ENCODE results near the gene REEP5. TPM values are rescaled to one million over a fixed set of nuclear protein-coding genes. Genes with fewer than 3 reads are reported as not detected.
"Not testable (repeated sequence)": the region's sequence is repeated elsewhere in the genome, so short reads cannot be mapped to it uniquely, and the experiment has no call there.

REEP5 gene
- total RNA-seq, 1 donor from 2014 or later: 73.6 TPM

DNA sequence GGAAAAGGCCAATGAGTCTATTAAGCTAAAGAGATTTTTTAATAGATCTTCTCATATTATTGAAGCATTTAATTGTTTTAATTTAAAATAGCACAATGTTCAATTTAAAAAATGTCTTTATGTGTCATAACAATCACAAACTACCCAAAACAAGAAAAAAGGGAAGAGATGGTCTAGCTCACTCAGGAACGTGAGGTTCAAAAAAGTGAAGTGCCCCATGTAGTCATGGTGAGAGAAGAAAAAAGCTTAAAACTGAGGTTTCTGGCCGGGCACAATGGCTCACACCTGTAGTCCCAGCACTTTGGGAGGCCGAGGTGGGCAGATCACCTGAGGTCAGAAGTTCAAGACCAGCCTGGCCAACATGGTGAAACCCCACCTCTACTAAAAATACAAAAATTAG lies 17.0 kb downstream of the REEP5 start:
- ATAC-seq; DNase-seq (ENCODE audit: low spot score): not testable (repeated sequence)

DNA sequence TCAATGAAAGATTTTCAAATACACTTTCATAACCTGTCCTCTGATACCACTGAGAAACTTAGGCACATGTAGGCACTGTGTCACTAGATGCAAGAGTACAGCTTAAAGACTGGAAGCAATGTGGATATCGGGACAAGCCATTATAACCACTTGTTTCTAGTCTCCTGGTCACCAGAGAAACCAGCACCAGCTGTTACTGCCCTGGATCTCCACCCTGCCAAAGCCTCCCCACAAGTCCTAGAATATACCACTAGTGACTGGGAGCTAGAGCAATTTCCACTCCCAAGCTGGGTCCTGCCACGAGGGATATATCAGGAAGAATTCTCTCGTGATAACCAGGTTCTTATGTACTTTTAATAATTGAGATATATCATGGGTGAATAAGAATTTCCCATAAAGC lies 19.5 kb downstream of the REEP5 start:
- no peak for DNase-seq (ENCODE audit: low spot score)
- intact Hi-C loops (cut with DNase I): no loop called here
- ATAC-seq: no peak

More for the DNA sequence above, 17.0 kb downstream of the REEP5 start:
- intact Hi-C loops (cut with DNase I): not testable (repeated sequence)

DNA sequence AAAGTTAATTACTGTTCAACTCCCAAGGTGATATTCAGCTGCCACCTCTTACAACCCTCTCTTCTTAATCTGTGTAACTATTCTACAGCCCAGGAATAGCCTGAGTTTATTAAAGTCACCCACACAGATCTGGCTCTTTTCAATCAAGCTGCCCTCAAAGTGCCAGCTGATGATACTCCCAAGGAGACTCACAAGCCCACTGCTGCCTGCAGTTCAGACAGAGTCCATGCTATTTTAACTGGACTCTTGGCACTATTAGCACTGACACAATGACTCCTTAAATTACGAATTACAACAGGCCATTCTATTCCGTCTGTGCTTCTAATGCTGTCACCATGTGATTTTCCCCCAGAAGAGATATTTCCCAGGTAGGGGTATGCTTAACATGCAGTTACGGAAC lies 26.3 kb downstream of the REEP5 start:
- intact Hi-C loops (cut with DNase I): no loop called here
- no peak for ATAC-seq
- no peak for DNase-seq (ENCODE audit: low spot score)

DNA sequence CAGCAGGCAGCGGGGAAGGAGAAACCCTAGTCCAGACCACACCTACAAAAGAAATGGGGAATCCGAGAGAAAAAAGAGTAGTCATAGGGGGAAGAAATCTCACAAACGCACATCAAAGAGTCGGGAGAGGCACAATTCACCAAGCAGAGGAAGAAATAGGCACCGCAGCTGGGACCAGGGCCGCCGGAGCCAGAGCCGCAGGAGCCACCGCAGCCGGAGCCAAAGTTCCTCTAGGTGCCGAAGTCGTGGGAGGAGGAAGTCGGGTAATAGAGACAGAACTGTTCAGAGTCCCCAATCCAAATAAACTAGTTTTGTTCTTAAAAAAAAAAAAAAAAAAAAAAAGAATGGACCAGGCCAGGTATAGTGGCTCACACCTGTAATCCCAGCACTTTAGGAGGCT lies 29.3 kb downstream of the REEP5 start:
- intact Hi-C loops (cut with DNase I): no loop called here
- DNase-seq (ENCODE audit: low spot score): no peak
- no peak for ATAC-seq

DNA sequence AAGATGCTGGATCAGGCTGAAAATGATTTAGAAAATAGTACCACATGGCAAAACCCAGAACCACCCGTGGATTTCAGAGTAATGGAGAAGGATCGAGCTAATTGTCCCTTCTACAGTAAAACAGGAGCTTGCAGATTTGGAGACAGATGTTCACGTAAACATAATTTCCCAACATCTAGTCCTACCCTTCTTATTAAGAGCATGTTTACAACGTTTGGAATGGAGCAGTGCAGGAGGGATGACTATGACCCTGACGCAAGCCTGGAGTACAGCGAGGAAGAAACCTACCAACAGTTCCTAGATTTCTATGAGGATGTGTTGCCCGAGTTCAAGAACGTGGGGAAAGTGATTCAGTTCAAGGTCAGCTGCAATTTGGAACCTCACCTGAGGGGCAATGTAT lies 30.0 kb downstream of the REEP5 start:
- intact Hi-C loops (cut with DNase I); DNase-seq (ENCODE audit: low spot score); ATAC-seq: not testable (repeated sequence)

DNA sequence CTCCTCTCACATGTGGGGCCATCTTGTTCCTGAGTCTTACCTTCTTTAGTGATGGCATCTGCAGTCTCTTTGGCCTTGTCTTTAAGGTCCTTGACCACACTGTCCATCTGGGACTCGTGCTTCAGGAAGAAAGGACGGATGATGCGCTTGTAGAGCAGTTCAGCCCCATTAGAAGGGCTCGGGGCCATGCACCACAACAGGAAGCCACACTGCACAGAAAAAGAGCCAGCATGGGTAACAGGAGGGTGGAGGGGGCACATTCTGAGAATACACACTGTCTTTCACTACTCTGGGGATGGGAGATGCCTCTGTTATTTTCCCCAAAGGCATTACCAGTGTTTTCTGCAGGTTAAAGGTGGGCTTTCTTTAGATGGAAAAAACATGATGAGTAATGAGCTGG lies 35.1 kb downstream of the REEP5 start:
- no peak for ATAC-seq
- DNase-seq (ENCODE audit: low spot score): no peak
- intact Hi-C loops (cut with DNase I): no loop called here

DNA sequence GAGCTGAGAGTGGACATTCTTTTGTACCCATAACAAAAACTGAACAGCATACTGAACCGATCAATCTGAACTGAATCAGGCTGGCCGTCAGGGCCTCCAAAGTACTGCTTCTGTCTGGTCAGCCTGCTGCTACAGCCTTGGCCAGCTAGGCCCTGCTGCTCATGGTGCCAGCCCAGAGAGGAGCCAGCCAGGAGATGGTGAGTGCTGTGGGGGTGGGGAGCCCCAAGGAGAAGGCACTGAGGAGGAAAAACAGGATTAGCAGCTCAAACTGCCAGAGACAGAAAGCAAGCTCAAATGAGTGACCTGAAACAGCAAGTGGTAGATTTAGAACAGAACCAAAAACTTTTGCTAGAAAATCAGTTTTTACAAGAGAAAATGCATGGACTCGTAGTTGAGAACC lies 37.0 kb downstream of the REEP5 start:
- intact Hi-C loops (cut with DNase I): no loop called here
- DNase-seq (ENCODE audit: low spot score) (no peak), ATAC-seq (no peak)

DNA sequence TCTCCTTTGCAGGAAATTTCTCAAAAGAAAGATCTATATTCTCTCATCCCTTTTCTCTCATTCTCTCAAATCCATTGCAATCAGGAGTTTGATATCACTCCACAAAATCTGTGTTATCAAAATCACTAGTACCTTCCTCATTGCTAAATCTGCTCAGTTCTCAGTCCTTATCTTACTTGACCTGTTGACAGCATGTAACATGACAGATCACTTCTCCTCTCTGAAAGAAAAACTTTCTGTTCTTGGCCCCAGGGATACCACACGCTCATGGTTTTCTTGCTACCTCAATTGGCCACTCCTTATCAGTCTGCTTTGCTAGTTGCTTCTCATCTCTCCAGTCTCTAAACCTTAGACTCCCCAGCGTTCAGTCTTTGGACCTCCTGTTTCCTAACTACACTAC lies 38.8 kb downstream of the REEP5 start:
- intact Hi-C loops (cut with DNase I): loop anchor here (5.0 kb wide), 1 partner anchor 1136 kb away; no protein-coding TSS in a partner anchor
- no peak for ATAC-seq
- no peak for DNase-seq (ENCODE audit: low spot score)

DNA sequence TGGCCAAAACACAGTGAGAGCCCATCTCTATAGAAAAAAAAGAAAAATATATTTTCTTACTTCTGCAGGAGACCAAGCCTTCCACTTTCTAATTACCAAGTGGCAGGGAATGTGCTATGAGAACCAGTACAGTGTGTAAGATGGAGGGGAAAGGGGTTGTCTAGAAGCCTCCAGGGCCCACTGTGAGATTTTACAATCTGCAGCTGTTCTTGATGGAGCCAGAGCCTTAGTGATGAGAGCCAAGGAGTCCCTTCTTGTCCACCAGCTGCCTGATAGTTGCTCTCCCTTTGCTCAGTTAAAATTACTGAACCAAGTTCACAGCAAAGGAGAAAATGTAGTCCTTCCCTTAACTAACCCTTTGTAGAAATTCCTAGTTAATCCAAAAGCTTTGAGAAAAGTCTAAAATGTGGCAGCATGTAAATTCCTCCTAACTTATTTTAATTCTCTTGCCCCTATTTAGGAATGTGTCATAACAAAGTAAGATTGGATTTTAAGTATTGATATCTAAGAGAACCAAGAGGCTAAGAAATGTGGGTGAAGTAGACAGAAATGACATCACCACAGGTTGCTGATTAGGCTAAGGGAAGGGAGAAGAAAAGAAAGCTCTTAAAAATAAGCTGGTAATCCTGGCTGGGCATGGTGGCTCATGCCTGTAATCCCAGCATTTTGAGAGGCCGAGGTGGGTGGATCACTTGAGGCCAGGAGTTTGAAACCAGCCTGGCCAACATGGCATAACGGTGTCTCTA lies 41.6 kb downstream of the REEP5 start:
- DNase-seq (ENCODE audit: low spot score) (no peak), ATAC-seq (no peak)

DNA sequence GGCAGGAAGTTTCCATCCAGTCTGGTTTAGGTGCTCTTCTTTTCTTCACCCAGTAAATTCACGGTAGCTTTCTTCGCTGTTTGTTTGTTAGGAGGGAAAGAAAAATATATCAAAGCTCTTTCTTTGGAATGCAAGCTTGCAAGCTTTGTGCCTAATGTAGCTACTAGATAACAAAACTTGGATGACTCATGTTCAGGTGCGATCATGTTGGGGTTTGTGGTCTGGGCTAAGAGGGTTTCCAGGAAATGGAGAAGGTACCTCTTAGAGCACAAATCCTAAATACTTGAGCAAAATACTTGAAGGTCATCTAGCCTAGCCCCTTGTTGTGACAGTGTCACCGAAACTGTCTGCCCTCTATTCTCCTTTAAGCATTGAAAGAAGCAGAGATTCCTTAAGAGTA lies 43.3 kb downstream of the REEP5 start:
- intact Hi-C loops (cut with DNase I): no loop called here

More for the DNA sequence above, 41.6 kb downstream of the REEP5 start:
- intact Hi-C loops (cut with DNase I): loop anchor here (5.0 kb wide), 1 partner anchor 1133 kb away; no protein-coding TSS in a partner anchor

DNA sequence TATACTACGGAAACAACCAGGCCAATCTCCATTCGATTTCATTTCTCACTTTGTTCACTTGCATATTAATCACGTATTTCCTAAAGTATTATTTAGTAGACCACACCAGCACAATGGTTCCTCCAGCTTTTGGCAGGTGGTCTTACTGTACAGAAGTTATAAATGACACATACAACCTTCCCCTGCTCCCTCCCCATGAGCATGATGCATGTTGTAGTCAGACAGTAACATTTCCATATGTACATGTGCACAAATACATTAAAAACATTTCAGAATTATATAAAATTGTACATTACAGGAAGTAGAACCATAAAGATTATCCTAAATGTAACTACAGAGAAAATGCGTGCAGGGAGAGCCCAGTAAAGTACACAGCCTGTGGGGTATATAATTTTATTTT lies 43.9 kb downstream of the REEP5 start:
- no peak for ATAC-seq
- intact Hi-C loops (cut with DNase I): no loop called here
- DNase-seq (ENCODE audit: low spot score): no peak

More for the DNA sequence above, 43.3 kb downstream of the REEP5 start:
- ATAC-seq: no peak
- DNase-seq (ENCODE audit: low spot score): no peak

DNA sequence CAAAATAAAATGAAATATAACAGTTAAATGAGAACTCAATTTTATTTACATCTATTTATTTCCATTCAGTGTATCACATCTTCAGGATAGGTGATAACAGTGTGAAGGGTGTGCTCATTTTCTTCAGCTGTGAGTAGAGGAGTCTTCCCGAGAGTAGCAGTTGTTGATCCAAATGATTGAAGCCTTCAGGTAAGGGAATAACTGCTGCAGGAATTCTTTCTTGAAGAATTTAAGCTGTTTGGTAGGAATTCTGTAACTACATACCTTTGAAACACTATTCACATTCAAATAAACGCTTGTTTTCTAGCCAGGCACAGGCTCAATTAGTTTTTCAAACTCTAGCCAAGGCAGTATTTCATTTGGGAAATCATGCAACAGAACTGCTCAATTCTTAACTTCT lies 45.7 kb downstream of the REEP5 start:
- ATAC-seq (no peak), DNase-seq (ENCODE audit: low spot score) (no peak)
- intact Hi-C loops (cut with DNase I): no loop called here

DNA sequence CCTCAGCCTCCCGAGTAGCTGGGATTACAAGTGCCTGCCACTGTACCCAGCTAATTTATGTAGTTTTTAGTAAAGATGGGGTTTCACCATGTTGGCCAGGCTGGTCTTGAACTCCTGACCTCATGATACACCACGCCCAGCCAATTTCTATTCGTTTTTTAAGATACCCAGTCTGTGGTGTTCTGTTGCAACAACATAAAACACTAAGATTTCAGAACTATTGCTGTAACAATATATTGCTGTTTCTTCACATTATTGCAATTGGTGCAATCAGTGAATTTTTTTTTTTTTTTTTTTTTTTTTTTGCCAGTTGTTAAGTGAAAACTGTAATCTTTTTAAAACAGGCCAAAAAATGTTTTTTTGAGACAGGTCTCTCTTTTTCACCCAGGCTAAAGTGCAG lies 51.1 kb downstream of the REEP5 start:
- no peak for ATAC-seq
- intact Hi-C loops (cut with DNase I): no loop called here

DNA sequence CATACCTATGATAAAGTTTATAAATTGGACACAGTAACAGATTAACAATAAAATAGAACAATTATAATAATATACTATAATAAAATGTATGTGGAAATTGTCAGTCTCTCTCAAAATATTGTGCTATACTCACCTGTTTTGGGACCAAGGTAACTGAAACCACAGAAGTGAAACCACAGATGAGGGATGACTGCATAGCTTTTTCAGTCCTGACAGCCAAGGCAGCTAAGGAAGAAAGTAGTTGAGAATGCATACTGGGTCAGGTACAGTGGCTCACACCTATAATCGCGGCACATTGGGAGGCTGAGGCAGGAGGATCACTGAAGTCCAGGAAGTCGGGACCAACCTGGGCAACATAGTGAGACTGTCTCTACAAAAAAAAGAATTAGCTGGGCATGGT lies 52.1 kb downstream of the REEP5 start:
- ATAC-seq (no peak), DNase-seq (ENCODE audit: low spot score) (no peak)
- intact Hi-C loops (cut with DNase I): no loop called here

More for the DNA sequence above, 51.1 kb downstream of the REEP5 start:
- no peak for DNase-seq (ENCODE audit: low spot score)

DNA sequence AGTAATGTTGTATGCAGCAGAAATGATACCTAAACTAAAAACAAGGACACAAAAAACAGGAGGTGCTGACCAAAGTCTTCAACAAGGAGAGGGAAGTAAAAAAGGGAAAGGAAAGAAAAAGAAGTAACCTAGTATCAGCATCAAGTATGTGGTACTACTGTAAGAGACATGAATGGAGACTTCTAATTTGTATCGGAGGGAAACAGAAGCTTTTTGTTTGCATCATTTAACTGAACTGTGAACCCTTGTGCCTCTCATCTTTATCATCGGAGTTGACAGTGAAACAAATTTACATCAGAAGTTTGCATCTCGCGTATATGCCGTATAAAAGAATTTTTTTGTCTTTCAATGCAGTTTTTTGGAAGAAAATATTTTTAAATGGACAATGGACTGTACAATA lies 54.6 kb downstream of the REEP5 start:
- DNase-seq (ENCODE audit: low spot score) (no peak), ATAC-seq (no peak)
- intact Hi-C loops (cut with DNase I): no loop called here

DNA sequence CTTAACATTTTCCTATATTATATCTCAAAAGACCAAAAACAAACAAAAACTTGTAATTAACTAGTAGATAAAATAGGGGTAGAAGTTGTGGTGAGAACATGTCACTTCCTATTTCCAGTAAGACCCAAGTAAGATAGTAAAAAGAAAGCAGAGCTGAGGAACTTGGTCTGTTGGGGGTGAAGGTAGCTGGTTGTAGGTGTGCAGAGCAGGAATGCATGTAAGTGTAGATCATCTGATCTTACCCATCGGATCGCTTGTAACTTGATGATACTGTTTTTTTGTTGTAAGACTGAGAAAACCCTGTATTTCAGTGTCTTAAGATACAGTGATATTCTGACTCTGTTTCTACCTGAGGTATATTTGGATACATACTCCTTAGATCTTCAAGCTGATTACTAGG lies 55.3 kb downstream of the REEP5 start:
- no peak for DNase-seq (ENCODE audit: low spot score)
- intact Hi-C loops (cut with DNase I): no loop called here

DNA sequence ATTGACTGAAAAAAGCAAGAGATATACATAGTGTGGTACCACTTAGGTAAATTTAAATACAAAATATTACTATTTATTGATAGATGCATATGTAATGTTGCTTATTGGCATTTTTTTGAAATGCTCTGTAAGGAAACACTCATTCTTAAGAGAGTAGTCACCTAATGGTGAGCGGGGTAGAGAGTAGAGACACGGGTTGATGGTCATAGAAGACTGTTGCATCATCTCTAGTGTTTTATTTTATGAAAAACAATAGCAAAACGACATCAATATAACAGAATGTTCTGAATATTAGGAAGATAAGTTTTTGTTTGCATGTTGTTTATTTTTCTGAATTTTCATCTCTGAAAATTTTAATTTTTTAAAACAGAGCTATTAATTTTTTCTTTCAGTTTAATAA lies 56.9 kb downstream of the REEP5 start:
- intact Hi-C loops (cut with DNase I): no loop called here
- DNase-seq (ENCODE audit: low spot score) (no peak), ATAC-seq (no peak)

More for the DNA sequence above, 55.3 kb downstream of the REEP5 start:
- no peak for ATAC-seq

DNA sequence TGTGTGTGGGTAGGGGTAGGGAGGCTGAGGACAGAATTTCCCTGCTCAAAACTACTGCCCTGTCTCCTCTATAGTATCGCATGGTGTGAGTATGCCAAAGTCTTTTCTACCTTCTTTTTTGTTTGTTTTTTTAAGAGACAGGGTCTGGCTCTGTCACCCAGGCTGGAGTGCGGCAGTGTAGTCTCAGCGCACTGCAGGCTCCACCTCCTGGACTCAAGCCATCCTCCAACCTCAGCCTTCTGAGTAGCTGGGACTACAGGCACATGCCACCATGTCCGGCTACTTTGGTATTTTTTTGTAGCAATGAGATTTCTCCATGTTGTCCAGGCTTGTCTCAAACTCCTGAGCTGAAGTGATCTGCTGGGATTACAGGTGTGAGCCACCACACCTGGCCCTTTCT lies 58.5 kb downstream of the REEP5 start:
- intact Hi-C loops (cut with DNase I): no loop called here
- no peak for DNase-seq (ENCODE audit: low spot score)

DNA sequence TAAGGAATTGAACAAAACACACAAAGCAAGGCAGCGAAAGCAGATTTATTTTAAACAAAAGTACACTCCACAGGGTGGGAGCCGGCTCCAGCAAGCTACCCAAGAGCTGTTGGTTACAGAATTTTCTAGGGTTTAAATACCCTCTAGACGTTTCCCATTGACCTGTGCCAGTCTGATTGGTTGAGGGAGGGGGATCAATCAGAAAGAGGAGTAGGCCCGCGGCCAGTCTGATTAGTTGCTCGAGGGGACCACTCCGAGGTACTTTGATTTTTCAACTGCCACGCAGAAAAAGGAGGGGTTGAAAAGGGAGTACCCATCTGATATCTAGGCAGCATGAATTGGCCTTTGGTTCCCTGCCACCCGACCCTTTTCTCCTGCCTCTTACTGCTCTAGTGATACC lies 59.9 kb downstream of the REEP5 start:
- intact Hi-C loops (cut with DNase I): no loop called here
- DNase-seq (ENCODE audit: low spot score) (no peak), ATAC-seq (no peak)

More for the DNA sequence above, 58.5 kb downstream of the REEP5 start:
- no peak for ATAC-seq

DNA sequence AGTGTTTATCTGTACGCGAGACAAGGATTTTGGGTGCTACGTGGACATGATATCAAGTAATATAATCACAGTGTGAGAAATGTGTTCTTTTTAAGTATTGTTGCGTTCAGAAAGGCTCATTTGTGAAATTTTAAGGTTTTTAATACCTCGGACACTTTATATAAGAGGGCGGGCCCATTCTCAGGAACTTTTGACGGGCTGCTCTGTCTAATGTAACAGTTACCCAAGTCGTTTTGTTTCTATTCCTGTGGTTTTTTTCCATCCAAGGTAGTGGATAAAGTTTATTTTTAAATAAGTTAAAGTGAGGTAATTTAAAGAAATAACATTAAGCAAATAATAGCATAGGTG lies 60.4 kb downstream of the REEP5 start:
- intact Hi-C loops (cut with DNase I): no loop called here
- ATAC-seq (no peak), DNase-seq (ENCODE audit: low spot score) (no peak)

All from sciatic nerve (tissue), 2 donors.